Esophagus muscularis mucosa (tissue), 4 donors: ENCODE results near the gene SPI1.

Source experiments
- CTCF ChIP-seq, 3 experiments: fragments of 200-600 bp in 2 of 3; fragments of 450-650 bp in 1 of 3; sonication (generic) in 2 of 3; IDR thresholded peaks; one replicate each; pipeline ENCODE4 v1.5.1; 2017 to 2019; ENCODE audit warnings: antibody characterized with exemption in 3 of 3, mild to moderate bottlenecking in 2 of 3, moderate library complexity in 1 of 3
- EP300 ChIP-seq: sonication (generic); formaldehyde crosslinking; IDR thresholded peaks from one replicate; pipeline ENCODE4 v1.6.1; 2017; ENCODE audit warnings: antibody characterized with exemption
- POLR2A ChIP-seq: fragments of 450-650 bp; IDR thresholded peaks from one replicate; pipeline ENCODE4 v1.6.1; 2017; ENCODE audit warnings: antibody characterized with exemption, moderate library complexity, mild to moderate bottlenecking, low read depth
- POLR2AphosphoS5 ChIP-seq, 2 donors: sonication (generic); formaldehyde crosslinking; IDR thresholded peaks; one replicate each; pipeline ENCODE4 v1.6.1; 2017; ENCODE audit warnings: antibody characterized with exemption in 2 of 2

- no peak for TF ChIP-seq POLR2AphosphoS5 (IDR thresholded peaks at IDR 0.05)
- no peak for TF ChIP-seq CTCF (IDR thresholded peaks at IDR 0.05)
- TF ChIP-seq EP300, result no peak
- TF ChIP-seq POLR2A, result no peak
Measured at GRCh38 chr11:47337229-47337924, 41.0 kb downstream of the SPI1 start.
